ENCODE measurements around the gene OR2G2. TPM values are rescaled to one million over a fixed set of nuclear protein-coding genes. Genes with fewer than 3 reads are reported as not detected.

OR2G2 gene
- total and polyA plus RNA-seq, 2 of the 8 experiments (the other 6 are each of a cell fraction or from before 2014, with no cell fraction given) = not detected

GRCh38 chr1:247627951-247628350 is 39.8 kb downstream of the OR2G2 start:
- Histone ChIP-seq H2BK12ac (ENCODE audit: low read depth, low read length) (no peak overlapping the region), H4K5ac (ENCODE audit: insufficient read length, low read depth, low read length) (no peak overlapping the region), H2BK20ac (ENCODE audit: low read length) (no peak overlapping the region), H4K8ac (ENCODE audit: extremely low read depth, insufficient read depth, low read length) (no peak overlapping the region), H3K79me2 (ENCODE audit: control insufficient read depth in 1 of 2, insufficient read depth in 2 of 2, low read length in 2 of 2) (no peaks in the 10 kb centered on the region), H3K9ac (replicated peaks in 1 of 4; ENCODE audit: extremely low read depth in 1 of 4, low read depth in 3 of 4, low read length in 3 of 4) (no peak overlapping the region), H3K4me1 (replicated peaks in 1 of 4; ENCODE audit: control insufficient read depth in 3 of 4, insufficient read depth in 4 of 4, low read length in 3 of 4) (no peaks in the 10 kb centered on the region), H2AK5ac (ENCODE audit: low read depth, low read length) (no peak overlapping the region), H3K27ac (ENCODE audit: low read depth, low read length) (no peak overlapping the region), H2BK120ac (replicated peaks; ENCODE audit: low read depth, low read length) (no peak overlapping the region), H2AFZ (ENCODE audit: low read length) (no peak overlapping the region), H3K36me3 (ENCODE audit: control insufficient read depth in 2 of 4, insufficient read depth in 4 of 4, low read length in 3 of 4) (no peaks in the 10 kb centered on the region), H3K18ac (ENCODE audit: extremely low read depth, low read length) (no peak overlapping the region), H3K14ac (ENCODE audit: insufficient read length) (no peak overlapping the region), H3K4me2 (ENCODE audit: insufficient read depth in 1 of 2, low read depth in 2 of 2, low read length in 2 of 2) (no peak overlapping the region), H3K4me3 (ENCODE audit: extremely low read depth in 1 of 4, insufficient read depth in 2 of 4, low read depth in 3 of 4, low read length in 4 of 4) (no peak overlapping the region), H3K23me2 (ENCODE audit: low read depth, low read length) (no peaks in the 10 kb centered on the region), H3K4ac (replicated peaks; ENCODE audit: insufficient read length, low read depth, low read length) (no peak overlapping the region), H2BK15ac (ENCODE audit: low read length) (no peak overlapping the region), H4K20me1 (replicated peaks in 1 of 2; ENCODE audit: control insufficient read depth in 1 of 2, insufficient read depth in 2 of 2, low read length in 2 of 2) (no peaks in the 10 kb centered on the region), H3K23ac (ENCODE audit: insufficient read length) (no peak overlapping the region), H3K79me1 (ENCODE audit: low read depth, low read length) (no peaks in the 10 kb centered on the region), H3K56ac (replicated peaks; ENCODE audit: insufficient read length, low read depth, low read length) (no peak overlapping the region), H3K27me3 (replicated peaks in 1 of 4; ENCODE audit: control insufficient read depth in 3 of 4, extremely low read depth in 1 of 4, insufficient read depth in 3 of 4, low read length in 3 of 4) (no peaks in the 10 kb centered on the region), H4K91ac (replicated peaks; ENCODE audit: insufficient read length, low read length) (no peak overlapping the region), H3K9me3 (ENCODE audit: insufficient read depth in 2 of 2, low read depth in 1 of 2, low read length in 1 of 2) (peaks cover 16% of the 10 kb centered on the region in 2 experiments; a peak in 2 of 4 replicates), H2BK5ac (ENCODE audit: low read depth, low read length) (no peak overlapping the region)
- 52% methylated on average over 3 of the region's 3 CpGs; no CpG with 5 or more reads in 1 of the 2 experiments for WGBS, 2 experiments (ENCODE audit: extremely low coverage in 1 of 2, insufficient coverage in 1 of 2, insufficient read length in 1 of 2, insufficient replicate concordance in 2 of 2, low coverage in 1 of 2, low lambda C conversion rate in 2 of 2, missing lambda C conversion rate in 1 of 2)
- TF ChIP-seq TEAD4 (IDR thresholded peaks at IDR 0.05; ENCODE audit: low read depth, low read length) = no peak
- ChIA-PET CTCF (ENCODE audit: partially characterized antibody) (interaction anchor here (1.0 kb wide), 1 partner anchor 10 kb away, joined by 3 read pairs; no protein-coding TSS in a partner anchor), POLR2A (ENCODE audit: partially characterized antibody) (no interaction called here)
- FAIRE-seq = no peak
- no peak for DNase-seq (ENCODE audit: low read depth in 1 of 2, low spot score in 2 of 2)
